ENCODE measurements around the gene IKZF3.
"Not testable (repeated sequence)": the region's sequence is repeated elsewhere in the genome, so short reads cannot be mapped to it uniquely, and the experiment has no call there.

IKZF3 gene

DNA sequence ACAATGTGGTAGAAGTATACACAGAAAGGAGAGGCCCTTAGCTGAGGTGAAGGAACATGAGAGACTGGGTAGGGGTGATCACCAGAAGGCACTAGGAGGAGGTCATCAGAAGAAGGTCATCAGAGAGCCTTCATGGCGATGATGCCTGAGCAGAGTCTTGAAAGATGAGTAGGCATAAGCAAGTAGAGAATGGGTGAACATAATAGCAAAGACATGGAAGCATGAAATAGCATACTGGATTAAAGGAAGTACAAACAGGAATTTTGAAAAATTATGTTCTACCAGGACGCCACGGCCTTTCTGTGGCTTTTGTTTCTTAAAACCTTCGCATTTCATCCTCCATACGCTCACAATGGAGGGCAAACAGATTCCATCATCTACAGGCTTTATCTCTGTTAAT is 2.9 kb downstream of the IKZF3 start:
- no peak for DNase-seq (ENCODE audit: low read depth in 1 of 2, low spot score in 1 of 2)

DNA sequence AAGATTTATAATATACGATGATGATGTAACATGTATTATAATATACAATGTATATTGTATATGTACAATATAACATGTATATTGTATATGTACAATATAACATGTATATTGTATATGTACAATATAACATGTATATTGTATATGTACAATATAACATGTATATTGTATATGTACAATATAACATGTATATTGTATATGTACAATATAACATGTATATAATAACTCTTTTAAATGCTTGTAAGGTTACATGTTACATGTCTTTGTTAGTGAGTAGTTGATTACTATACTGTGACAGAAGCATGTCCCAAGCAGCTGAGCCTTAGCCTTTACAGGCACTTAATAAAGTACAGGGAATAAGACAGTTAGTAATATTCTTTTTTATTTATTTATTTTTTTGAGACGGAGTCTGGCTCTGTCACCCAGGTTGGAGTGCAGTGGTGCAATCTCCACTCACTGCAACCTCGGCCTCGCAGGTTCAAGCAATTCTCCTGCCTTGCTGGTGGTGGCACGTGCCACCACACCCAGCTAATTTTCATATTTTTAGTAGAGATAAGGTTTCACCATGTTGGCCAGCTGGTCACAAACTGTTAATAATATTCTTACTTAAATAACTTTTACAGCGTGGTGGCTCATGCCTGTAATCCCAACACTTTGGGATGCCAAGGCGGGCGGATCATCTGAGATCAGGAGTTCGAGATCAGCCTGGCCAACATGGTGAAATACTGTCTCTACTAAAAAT is 8.0 kb downstream of the IKZF3 start:
- not testable (repeated sequence) for DNase-seq (ENCODE audit: low read depth in 1 of 2, low spot score in 1 of 2)

DNA sequence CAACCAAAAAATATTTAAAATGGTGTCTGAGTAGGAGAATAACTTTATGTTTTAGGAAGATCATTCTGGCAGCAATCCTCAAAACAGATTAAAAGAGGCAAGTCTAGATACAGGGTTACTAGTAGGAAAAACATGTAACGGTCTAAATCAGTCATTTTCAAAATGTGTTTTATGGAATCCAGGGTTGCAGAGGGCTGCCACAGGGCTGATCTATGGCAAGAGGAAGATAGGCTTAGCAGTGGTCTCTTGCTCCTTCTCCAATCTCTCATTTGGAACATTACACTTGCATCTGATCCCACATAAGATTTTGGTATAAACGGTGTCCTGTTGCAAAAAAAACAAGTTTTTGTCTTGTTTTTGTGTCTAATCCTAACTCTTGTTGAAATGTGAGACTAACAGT is 9.2 kb downstream of the IKZF3 start:
- DNase-seq (ENCODE audit: low read depth in 1 of 2, low spot score in 1 of 2), result no peak

DNA sequence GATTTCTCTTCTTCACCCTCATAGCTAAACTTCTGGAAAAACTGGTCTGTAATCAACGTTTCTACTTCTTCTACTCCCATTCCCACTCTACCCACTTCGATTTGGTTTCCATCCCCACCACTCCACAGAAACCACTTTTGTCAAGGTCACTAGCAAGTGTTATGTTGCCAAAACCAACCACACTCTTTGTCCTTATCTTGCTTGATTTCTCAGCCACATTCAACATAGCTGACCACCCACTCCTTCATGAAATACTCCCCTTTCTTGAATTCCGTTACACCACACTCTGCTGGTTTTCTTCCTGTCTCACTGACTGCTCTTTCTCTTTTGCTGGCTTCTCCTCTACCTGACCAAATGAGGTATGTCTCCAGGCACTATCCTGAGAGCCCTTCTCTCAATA is 11.9 kb downstream of the IKZF3 start:
- DNase-seq (ENCODE audit: low read depth in 1 of 2, low spot score in 1 of 2), result no peak

DNA sequence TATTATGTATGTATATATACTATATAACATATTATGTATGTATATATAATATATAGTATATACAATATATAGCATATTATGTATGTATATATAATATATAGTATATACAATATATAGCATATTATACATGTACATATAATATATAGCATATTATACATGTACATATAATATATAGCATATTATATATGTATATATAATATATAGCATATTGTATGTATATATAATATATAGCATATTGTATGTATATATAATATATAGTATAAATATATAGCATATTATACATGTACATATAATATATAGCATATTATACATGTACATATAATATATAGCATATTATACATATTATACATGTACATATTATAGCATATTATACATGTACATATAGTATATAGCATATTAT is 13.9 kb downstream of the IKZF3 start:
- DNase-seq (ENCODE audit: low read depth in 1 of 2, low spot score in 1 of 2), result not testable (repeated sequence)

DNA sequence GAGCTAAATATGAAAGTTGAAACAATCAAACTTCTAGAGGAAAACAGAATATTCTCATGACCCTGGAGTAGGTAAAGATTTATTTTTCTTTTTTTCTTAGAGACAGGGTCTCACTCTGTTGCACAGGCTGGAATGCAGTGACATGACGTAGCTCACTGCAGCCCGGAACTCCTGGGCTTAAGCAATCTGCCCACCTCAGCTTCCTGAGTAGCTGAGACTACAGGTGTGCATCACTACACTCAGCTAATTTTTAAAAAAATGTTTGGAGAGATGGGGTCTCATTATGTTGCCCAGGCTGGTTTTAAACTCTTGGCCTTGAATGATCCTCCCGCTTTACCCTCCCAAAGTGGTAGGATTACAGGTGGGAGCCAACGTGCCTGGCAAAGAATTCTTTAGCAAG is 15.5 kb downstream of the IKZF3 start:
- no peak for DNase-seq (ENCODE audit: low read depth in 1 of 2, low spot score in 1 of 2)

DNA sequence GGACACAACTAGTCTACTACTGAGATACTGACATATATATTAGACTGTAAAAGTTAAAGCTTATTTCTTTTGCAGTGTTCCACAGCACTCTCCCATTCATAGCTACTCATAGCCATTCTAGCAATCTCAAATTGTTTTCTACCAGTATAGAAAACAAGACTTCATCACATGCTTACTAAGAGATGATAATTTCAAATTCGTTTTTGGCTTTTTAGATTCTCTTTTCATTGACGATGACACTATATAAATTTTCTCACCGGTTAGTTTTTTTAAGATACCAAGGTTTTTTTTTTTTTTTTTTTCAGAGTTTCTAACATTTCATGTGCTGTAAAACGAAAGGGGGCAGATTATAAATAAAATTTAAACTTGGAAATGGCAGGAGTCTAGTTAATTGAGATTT is 17.9 kb downstream of the IKZF3 start:
- no peak for DNase-seq (ENCODE audit: low read depth in 1 of 2, low spot score in 1 of 2)

DNA sequence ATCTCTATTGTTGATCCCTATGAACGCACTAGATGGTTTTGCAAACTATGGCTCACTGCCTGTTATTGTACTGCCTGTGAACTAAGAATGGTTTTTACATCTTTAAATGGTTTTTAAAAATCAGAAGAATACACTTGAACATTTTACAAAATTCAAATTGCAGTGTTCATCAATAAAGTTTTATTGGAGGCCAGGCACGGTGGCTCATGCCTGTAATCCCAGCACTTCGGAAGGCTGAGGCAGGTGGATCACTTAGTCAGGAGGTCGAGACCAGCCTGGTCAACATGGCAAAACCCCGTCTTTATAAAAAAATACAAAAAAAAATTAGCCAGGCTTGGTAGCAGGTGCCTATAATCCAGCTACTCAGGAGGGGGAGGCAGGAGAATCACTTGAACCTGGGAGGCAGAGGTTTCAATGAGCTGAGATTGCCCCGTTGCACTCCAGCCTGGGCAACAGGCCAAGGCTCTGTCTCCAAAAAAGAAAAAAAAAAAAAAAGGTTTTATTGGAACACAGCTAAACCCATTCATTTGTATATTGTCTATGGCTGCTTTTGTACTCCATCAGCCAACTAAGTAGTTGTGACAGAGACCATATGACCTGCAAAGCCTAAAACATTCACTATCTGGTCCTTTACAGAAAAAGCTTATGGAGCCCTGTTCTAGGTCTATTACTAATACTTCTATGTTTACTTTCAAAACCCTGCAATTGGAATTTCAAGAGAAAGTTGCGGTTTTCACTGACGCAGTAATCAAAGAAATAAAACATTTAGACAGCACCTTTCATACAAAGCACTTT is 18.9 kb downstream of the IKZF3 start:
- no peak for DNase-seq (ENCODE audit: low read depth in 1 of 2, low spot score in 1 of 2)

DNA sequence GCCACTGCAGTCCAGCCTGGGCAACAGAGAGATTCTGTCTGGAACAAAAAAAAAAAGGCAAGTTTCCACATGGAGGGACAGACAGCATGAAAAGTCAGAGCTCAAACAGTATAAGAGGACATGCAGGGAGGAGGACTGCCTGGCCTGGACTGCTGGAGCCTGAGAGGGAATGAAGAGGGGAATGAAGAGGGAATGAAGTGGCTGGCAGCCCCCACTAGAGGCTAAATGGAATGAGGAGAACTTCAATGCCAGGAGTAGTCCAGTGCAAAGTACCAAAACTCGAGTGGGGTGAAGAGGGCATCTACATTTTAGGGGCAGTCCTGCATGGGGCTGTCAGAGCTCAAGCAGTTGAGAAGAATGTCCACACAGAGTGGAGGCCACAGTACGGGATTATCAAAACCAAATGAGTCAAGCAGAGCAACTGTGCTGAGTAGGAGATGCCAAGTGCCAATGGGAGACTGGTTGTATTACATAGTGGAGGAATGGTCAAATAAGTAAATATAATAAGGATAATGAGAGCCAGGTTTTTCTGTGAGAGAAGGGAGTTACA is 22.9 kb downstream of the IKZF3 start:
- no peak for DNase-seq (ENCODE audit: low read depth in 1 of 2, low spot score in 1 of 2)

DNA sequence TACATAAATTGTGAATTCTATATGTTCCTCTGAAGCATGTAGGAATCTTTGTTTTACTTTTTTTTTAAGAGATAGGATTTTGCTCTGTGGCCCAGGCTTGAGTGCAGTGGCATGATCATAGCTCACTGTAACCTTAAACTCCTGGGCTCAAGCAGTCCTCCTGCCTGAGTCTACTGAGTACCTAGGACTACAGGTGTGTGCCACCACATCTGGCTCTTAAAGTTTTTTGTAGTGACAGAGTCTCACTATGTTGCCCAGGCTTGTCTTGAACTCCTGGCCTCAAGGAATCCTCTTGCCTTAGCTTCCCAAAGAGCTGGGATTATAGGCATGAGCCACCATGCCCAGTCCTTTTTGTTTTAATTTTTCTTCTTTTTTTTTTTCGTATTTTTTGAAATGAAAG is 25.3 kb downstream of the IKZF3 start:
- DNase-seq (ENCODE audit: low read depth in 1 of 2, low spot score in 1 of 2), result no peak

DNA sequence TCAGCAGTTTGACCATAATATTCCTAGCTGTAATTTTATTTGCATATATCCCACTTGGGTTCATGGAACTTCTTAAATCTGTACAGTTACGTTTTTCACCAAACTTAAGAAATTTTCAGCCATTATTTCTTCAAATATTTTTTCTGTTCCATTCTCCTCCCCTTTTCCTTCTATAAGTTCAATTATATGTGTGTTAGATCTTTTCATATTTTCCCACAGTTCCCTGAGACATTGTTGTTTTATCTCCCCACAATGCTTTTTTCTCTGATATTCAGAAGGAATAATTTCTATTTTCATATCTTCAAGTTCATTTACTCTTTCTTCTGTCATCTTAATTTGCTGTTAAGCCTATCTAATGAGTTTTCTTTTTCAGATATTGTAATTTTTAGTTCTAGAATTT is 26.1 kb downstream of the IKZF3 start:
- DNase-seq (ENCODE audit: low read depth in 1 of 2, low spot score in 1 of 2), result no peak

DNA sequence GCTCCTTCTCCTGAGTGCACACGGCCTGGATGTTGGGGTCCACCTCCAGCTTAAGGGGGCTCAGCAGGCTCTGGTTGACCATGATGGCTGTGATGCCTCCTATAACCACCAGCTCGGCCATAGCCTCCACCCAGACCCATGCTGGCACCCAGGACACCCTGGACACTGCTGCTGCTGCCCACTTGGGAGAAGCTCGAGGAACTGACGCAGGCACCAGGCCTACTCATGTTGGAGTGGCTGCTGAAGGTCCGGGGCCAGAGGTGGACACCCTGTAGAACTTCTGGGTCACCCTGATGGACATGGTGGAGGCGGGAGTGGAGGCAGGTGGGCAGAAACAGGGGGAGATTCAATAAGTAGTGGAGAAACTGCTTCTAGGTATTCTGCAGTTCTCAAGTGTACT is 28.0 kb downstream of the IKZF3 start:
- no peak for DNase-seq (ENCODE audit: low read depth in 1 of 2, low spot score in 1 of 2)

DNA sequence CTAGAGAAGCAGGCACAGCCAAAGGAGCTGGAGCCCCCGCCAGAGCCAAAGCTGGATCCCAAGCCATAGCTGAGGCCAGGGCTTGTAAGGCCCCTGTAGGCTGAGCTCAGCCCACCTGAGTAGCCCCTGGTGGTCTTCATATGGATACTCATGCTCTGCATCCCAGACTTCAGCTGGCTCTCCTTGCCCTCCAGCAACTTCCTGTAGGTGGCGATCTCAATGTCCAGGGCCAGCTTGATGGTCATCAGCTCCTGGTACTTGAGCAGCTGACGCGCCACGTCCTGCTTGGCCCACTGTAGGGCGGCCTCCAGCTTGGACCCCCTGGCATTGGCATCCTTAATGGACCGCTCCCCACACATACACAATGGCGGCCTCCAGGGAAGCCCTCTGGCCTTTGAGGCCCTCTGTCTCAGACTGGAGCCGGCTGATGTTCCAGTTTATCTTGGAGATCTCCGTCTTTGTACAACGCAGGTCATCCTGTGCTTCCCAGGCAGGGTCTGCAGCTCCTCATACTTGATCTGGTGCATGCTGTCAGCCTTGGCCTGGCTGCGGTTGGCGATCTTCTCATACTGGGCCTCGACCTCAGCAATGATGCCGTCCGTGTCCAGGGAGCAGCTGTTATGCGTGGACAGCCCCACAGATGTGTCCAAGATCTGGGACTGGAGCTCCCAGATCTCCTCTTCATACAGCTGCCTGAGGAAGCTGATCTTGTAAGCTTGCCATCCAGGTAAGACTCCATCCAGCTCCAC is 28.9 kb downstream of the IKZF3 start:
- DNase-seq (ENCODE audit: low read depth in 1 of 2, low spot score in 1 of 2), result no peak

DNA sequence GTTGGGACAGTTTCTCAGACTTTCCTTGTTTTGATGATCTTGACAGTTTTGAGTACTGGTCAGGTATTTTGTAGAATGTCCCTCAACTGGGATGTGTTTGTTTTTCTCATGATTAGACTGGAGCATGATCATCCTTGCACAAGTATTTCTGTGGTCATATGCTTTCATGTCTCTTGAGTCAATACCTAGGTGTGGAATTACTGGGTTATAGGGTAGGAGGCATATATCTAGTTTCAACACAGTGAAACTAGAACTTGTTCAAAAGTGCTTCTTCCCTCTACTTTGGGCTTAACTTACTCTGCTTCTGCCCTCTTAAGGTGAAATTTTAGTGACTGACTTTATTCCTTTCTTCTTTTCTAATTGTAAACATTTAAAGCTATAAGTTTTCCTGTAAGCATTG is 30.1 kb downstream of the IKZF3 start:
- DNase-seq (ENCODE audit: low read depth in 1 of 2, low spot score in 1 of 2), result no peak

DNA sequence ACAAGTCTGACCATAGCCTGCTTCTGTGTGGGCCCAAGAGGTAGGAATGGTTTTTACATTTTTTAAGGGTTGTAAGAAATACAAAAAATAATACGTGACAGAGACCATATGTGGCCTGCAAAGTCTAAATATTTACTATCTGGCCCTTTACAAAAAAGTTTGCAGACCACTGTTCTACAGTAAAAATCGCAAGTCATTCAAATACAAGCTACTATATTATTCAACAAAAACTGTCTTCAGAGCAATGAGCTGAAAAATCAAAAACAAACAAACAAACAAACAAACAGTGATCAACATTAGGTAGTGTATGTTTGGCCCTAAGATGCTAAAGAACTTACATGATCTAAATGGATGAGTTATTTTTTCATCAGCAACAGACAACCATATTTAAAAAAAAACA is 32.5 kb downstream of the IKZF3 start:
- DNase-seq (ENCODE audit: low read depth in 1 of 2, low spot score in 1 of 2), result no peak

DNA sequence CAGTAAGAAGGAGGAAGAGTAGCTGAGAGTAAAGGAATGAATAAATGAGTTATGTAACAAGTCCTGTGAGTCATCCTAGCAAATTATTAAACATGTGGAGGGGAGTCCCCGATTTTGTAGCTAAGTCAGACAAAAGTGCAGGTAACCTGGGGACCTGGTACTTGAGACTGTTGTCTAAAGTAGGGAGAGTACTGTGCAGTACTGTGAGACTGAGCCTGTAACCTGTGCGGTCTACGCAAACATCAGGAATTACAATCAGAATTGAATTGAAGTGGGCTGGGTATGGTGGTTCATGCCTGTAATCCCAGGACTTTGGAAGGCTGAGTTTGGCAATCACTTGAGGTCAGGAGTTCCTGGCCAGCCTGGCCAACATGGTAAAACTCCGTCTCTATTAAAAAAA is 35.7 kb downstream of the IKZF3 start:
- no peak for DNase-seq (ENCODE audit: low read depth in 1 of 2, low spot score in 1 of 2)

DNA sequence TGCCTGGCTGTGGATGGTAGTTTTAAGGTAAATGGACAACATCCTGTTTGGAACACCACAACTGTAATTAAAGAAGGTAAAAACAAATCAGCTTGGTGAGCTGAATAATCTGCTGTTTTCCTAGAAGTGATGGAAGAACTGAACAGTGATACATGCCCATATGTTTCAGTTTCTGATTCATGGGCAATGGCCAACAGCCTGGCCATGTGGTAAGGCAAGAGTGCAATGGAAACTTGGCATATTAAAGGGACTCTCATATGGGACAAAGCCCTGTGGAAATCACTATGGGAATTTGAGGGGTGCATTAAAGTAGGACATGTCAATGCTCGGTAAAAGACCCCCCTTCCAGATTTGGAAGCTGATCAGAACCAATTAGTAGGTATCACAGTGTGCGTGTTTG is 37.8 kb downstream of the IKZF3 start:
- no peak for DNase-seq (ENCODE audit: low read depth in 1 of 2, low spot score in 1 of 2)

DNA sequence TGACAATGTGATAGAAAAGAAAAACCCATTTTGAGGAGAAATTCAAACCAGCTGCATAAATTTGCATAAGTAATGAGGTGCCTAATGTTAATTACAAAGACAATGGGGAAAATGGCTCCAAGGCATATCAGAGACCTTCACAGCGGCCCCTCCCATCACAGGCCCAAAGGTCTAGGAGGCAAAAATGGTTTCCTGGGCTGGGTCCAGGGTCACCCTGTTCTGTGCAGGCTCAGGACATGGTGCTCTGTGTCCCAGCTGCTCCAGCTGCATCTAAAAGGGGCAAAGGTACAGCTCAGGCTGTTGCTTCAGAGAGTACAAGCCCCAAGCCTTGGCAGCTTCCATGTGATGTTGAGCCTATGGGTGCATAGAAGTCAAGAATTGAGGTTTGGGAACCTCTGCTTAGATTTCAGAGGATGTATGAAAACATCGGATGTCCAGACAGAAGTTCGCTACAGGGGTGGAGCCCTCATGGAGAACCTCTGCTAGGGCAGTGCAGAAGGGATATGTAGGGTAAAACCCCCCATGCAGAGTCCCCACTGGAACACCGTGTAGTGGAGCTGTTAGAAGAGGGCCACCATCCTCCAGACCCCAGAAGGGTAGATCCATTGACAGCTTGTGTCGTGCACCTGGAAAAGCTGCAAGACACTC is 40.6 kb downstream of the IKZF3 start:
- no peak for DNase-seq (ENCODE audit: low read depth in 1 of 2, low spot score in 1 of 2)

DNA sequence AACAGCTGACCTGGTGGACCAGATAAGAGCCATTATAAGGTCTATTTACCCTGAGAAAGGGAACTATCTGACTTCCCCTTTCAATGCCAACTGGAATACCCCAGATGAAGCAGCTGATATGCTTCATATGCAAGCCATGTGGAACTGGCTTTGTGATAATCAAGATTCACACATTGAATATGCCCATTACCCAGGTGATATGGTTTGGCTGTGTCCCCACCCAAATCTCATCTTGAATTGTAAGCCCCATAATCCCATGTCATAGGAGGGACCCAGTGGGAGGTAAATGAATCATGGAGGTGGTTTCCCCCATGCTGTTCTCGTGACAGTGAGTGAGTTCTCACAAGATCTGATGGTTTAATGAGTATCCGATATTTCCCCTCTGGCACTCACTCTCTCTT is 42.1 kb downstream of the IKZF3 start:
- DNase-seq (ENCODE audit: low read depth in 1 of 2, low spot score in 1 of 2), result no peak

DNA sequence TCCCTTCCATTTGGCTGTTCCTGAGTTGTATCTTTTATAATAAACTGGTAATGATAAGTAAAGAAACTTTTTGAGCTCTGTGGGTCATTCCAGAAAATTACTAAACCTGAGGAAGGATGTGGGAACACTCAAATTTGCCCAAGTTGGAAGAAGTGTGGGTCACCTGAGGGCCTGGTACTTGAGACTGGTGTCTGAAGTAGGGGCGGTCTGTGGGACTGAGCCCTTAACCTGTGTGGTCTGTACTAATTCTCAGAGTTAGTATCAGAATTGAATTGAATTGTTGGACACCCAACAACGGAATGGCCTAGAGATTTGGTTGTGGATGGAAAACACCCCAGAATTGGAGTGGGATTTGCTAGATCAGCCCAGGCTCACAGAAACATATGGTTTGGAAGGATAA is 43.1 kb downstream of the IKZF3 start:
- DNase-seq (ENCODE audit: low read depth in 1 of 2, low spot score in 1 of 2), result no peak

DNA sequence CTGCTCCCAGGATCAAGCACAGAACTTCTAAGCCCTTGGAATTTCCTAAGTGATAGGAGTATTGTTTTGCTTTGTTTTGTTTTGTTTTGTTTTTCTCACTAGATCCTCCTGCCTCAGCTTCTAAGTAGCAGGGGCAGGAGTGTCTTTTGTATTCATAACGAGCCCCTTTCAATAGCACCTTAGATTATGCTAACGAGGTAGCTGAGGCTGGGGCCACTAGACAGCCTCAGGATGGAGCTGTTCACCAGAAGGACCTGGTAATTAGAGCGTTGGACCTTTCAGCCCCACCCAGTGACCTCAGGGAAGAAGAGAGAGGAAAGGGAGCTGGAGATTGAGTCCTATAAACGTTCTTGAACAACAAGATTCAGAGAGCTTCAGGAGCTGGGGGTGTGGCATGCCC is 43.6 kb downstream of the IKZF3 start:
- no peak for DNase-seq (ENCODE audit: low read depth in 1 of 2, low spot score in 1 of 2)
